ENCODE results near the gene TMED1. TPM values are rescaled to one million over a fixed set of nuclear protein-coding genes. Genes with fewer than 3 reads are reported as not detected.
A peak's percentile ranks its signal among the peaks of the same experiment; 100 is the strongest.

Gene TMED1
- polyA plus RNA-seq, 1 donor (not counting 4 experiments of a cell fraction or from before 2014, with no cell fraction given), result 18.2 TPM

DNA sequence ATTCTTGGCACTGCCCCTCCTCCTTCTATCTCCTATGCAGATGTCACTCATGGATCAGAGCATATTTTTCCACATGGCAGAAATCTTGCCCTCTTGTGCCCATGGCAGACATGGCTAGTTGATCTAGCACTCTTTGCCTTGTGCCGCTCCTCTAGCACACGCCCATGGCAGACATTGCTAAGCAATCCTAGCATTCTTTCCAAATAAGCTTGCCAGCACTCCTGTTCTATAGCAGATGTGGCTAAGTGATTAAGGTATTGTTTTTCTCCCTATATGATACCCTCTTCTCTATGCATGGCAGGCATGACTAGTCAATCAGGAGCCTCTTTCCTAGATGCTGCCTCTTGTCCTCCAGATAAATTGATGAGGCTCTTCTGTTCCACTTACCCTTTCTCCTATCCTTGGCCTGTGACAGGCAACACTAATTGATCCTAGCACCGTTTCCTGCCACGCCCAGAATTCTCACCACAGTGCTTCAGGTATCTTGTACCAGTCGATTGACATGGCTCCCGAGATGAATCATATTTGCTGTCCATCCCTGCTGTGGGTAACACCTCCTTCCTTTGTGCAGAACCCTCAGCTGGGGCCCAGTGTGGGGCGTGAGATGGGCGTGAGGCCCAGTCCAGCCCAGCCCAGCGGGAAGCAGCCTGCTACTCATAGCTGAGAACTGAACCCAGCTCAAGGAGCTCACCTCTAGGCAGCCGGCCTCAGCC is 26.9 kb downstream of the TMED1 start:
- no peaks in the 10 kb centered on the region for H4K20me1 ChIP-seq (ENCODE audit: control insufficient read depth, extremely low read depth, insufficient read depth, low read length)
- FAIRE-seq (peak; percentile 76), DNase-seq (ENCODE audit: low read depth, low spot score) (peak; percentile 81)
- no peak overlapping the region for H2AFZ ChIP-seq (ENCODE audit: control insufficient read depth, low read length)
- H3K36me3 ChIP-seq (ENCODE audit: control insufficient read depth in 2 of 2, extremely low read depth in 1 of 2, insufficient read depth in 2 of 2, low read length in 2 of 2), result peaks cover 7 to 13% of the 10 kb centered on the region in 2 experiments
- peak overlapping the region; percentile 38 for H3K27ac ChIP-seq (ENCODE audit: control insufficient read depth, insufficient read depth, low read length)
- peaks cover 15% of the 10 kb centered on the region for H3K4me1 ChIP-seq (ENCODE audit: control insufficient read depth, extremely low read depth, insufficient read depth, low read length)
- H3K9me1 ChIP-seq (ENCODE audit: control insufficient read depth, extremely low read depth, insufficient read depth, low read length), result no peaks in the 10 kb centered on the region
- no peaks in the 10 kb centered on the region for H3K79me2 ChIP-seq (ENCODE audit: control insufficient read depth, insufficient read depth, low read length)
- dilution Hi-C loops (cut with MboI; ENCODE audit: extremely low pct_ligation_motif_present, low sequenced_read_pairs), result no loop called here
- H3K4me2 ChIP-seq (ENCODE audit: control insufficient read depth, extremely low read depth, insufficient read depth, low read depth, low read length), result no peak overlapping the region
- no peak overlapping the region for H3K9ac ChIP-seq (ENCODE audit: control insufficient read depth, extremely low read depth, insufficient read depth, low read length)
- H3K27me3 ChIP-seq (ENCODE audit: control insufficient read depth, extremely low read depth, insufficient read depth, low read length), result no peaks in the 10 kb centered on the region
- TF ChIP-seq EZH2 (IDR thresholded peaks at IDR 0.05; ENCODE audit: low read length), result no peak
- TF ChIP-seq, protein P1, sequence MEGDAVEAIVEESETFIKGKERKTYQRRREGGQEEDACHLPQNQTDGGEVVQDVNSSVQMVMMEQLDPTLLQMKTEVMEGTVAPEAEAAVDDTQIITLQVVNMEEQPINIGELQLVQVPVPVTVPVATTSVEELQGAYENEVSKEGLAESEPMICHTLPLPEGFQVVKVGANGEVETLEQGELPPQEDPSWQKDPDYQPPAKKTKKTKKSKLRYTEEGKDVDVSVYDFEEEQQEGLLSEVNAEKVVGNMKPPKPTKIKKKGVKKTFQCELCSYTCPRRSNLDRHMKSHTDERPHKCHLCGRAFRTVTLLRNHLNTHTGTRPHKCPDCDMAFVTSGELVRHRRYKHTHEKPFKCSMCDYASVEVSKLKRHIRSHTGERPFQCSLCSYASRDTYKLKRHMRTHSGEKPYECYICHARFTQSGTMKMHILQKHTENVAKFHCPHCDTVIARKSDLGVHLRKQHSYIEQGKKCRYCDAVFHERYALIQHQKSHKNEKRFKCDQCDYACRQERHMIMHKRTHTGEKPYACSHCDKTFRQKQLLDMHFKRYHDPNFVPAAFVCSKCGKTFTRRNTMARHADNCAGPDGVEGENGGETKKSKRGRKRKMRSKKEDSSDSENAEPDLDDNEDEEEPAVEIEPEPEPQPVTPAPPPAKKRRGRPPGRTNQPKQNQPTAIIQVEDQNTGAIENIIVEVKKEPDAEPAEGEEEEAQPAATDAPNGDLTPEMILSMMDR (optimal IDR thresholded peaks at IDR 0.05 in 1 of 3, IDR thresholded peaks at IDR 0.05 in 1 of 3, conservative IDR thresholded peaks at IDR 0.05 in 1 of 3; ENCODE audit: extremely low read depth in 1 of 3, insufficient read depth in 2 of 3, low read length in 3 of 3), result no peak
- no peak overlapping the region for H3K4me3 ChIP-seq (ENCODE audit: control insufficient read depth in 2 of 3, extremely low read depth in 1 of 3, insufficient read depth in 2 of 3, low read depth in 1 of 3, low read length in 3 of 3)
- H3K9me3 ChIP-seq (ENCODE audit: control insufficient read depth, low read depth, low read length), result no peaks in the 10 kb centered on the region

DNA sequence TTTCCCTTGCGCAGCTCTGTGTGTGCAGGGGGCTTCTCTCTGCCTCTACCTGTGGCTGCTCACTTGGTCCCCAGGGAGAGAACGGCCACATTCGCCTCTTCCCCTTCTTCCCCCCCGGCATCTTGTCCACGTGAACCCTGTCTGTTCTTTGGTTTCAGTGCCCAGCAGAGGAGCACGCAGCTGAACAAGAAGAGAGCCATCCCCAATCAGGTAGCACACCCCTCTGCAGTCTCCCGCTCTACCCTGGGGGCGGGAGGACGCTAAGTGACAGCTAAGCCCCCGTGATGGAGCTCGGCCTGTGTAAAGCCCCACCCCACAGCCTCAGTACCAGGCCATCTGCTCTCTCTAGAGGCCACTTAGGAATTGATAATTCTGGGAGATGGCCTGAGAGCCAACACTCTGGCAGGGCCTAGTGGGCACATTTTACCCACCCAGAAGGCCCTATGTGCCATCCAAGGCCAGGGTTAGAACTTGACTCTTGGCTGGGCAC is 30.2 kb downstream of the TMED1 start:
- Histone ChIP-seq H3K9me1 (ENCODE audit: control insufficient read depth, extremely low read depth, insufficient read depth, low read length) (no peaks in the 10 kb centered on the region), H3K4me1 (ENCODE audit: control insufficient read depth, extremely low read depth, insufficient read depth, low read length) (peaks cover 15% of the 10 kb centered on the region), H3K27me3 (ENCODE audit: control insufficient read depth, extremely low read depth, insufficient read depth, low read length) (no peaks in the 10 kb centered on the region), H2AFZ (ENCODE audit: control insufficient read depth, low read length) (no peak overlapping the region), H3K79me2 (ENCODE audit: control insufficient read depth, insufficient read depth, low read length) (no peaks in the 10 kb centered on the region), H3K4me2 (ENCODE audit: control insufficient read depth, extremely low read depth, insufficient read depth, low read depth, low read length) (no peak overlapping the region), H3K4me3 (ENCODE audit: control insufficient read depth in 2 of 3, extremely low read depth in 1 of 3, insufficient read depth in 2 of 3, low read depth in 1 of 3, low read length in 3 of 3) (no peak overlapping the region), H4K20me1 (ENCODE audit: control insufficient read depth, extremely low read depth, insufficient read depth, low read length) (no peaks in the 10 kb centered on the region), H3K36me3 (ENCODE audit: control insufficient read depth in 2 of 2, extremely low read depth in 1 of 2, insufficient read depth in 2 of 2, low read length in 2 of 2) (peaks cover 15 to 23% of the 10 kb centered on the region in 2 experiments), H3K9ac (ENCODE audit: control insufficient read depth, extremely low read depth, insufficient read depth, low read length) (no peak overlapping the region), H3K27ac (ENCODE audit: control insufficient read depth, insufficient read depth, low read length) (no peak overlapping the region), H3K9me3 (ENCODE audit: control insufficient read depth, low read depth, low read length) (no peaks in the 10 kb centered on the region)
- FAIRE-seq (no peak), DNase-seq (ENCODE audit: low read depth, low spot score) (no peak)
- dilution Hi-C loops (cut with MboI; ENCODE audit: extremely low pct_ligation_motif_present, low sequenced_read_pairs), result no loop called here
- TF ChIP-seq, protein P1 (optimal IDR thresholded peaks at IDR 0.05 in 1 of 3, IDR thresholded peaks at IDR 0.05 in 1 of 3, conservative IDR thresholded peaks at IDR 0.05 in 1 of 3; ENCODE audit: extremely low read depth in 1 of 3, insufficient read depth in 2 of 3, low read length in 3 of 3), result no peak
- no peak for TF ChIP-seq EZH2 (IDR thresholded peaks at IDR 0.05; ENCODE audit: low read length)
